ENCODE measurements around the gene TLX2.

The TLX2 gene

DNA sequence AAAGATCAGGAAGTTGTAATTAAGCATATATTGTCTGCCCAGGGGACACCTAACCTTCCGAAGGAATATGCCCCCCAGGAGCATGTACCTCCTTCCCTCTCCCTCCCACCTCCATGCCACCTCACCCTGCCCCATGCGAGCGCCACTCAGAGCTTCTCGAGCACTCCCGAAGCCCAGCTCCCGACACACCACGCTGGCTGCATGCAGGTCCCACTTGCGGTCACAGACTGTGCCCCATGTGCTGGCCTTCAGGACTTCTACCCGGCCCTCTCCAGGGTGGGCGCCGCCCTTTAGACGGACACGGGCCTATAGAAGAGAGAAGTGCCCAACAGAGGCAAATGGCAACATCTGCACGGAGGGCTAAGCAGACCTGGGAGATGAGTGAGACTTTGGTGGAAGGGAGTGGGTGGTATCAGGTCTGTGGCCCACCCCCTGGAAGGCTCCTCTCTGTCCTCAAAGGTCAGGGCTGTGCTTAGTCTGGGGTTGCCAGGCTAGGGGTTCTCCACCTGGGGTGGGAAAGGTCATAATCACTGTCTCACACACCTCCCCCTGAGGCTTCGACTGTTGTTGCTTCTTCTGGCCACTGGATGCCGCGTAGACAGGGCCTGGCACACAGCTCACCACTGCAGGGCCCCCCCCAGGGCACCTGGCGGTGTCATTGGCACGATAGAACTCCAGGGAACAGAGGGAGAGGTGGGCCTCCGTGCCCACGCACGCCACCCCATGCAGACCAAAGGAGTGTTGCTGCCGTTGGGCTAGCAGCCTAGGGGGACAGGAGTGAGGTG lies 22.1 kb downstream of the TLX2 start:
- DNase-seq = no peak

DNA sequence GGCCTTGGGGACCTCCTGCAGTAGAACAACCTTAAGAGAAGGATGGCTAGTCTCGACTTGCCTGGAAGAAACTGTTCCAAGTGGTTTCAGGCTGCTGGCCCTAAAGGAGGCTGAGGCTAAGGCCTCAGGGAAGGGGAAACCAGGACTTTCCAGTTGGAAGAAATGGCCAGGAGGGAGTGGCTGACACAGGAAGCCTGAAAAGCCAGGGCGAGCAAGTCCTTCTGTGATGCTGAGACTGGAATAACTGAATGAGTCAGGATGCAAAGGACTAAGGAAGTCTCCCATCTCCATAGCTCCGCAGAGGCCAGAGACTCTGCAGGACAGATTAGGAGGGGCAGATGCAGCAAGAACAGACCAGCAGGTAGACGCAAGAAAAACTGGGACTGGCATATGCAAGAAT lies 22.9 kb downstream of the TLX2 start:
- no peak for DNase-seq

DNA sequence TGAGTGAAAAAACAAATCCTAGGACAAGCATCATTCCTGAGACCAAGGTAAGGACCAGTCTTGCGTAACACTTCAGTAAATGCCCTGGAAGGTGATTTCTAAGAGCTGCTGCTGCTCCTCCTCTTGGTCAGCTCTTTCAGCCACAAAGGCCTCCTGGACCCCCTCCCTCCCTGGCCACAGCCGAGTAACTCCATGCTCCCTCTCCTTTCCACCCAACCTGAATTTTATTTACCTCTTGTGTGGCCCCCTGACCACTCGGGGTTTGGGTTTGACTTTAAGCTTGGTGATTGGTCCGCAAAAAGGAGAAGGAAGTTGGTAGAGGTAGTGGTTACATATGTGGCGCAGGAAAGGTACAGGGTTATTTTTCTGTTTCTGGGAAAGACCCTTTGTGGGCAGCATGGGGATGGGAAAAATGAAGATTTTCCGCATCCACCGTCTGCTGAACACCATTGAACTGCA lies 24.7 kb downstream of the TLX2 start:
- DNase-seq = no peak

DNA sequence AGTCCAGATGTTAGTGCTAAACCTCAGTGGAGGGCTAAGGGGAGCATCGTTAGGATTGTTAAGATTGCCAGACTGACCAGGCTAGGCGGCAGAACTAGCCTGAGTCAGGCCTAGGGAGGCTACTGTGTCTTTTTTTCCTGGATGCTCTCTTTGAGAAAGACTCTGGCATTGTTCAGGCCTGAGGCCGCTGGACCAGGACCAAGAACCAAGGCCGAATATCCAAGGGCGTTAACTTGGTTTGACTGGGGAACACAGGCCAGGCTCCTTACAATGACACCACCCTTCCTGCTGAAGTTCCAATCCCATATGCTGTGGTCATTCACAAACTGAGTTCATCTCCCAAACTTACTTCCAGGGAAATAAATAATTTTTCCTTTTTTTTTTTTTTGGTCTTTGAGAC lies 26.0 kb downstream of the TLX2 start:
- DNase-seq = no peak

DNA sequence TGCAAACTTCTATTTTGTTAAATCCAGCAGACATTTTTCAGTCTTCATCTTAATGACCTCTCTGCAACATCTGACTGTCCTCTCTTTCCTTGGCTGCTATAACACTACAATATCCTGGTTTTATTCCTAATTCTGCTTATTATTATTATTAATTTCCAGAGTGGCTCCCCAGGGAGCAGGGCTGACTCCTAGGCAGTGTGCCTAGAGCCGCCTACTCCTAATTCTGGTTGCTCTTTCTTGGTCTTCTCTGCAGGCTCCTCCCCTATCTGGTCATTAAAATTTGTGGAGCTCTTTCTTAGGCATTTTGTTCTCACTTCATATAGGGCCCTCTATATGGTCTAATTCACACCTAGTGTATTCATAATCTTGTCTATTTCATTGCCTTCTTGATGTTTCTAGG lies 28.7 kb downstream of the TLX2 start:
- DNase-seq = no peak

DNA sequence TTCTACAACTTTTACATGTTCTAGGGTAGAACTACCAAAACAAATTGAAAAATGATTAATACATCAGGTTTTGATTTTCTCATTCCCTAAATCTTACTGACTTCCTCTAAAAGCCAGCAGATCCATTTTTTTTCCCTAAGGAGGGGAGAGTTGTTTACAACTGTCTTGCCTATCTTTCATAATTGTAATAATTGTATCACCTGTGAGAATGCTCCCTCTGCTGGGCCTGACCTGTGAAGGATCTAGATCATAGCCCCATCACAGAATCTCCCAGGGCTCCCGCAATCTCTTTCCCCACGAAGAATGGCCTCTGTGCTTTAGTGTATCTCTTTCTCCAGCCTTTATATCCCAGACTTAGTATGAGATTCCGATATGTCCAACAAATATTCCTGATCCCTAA lies 30.4 kb downstream of the TLX2 start:
- DNase-seq = peak in 1 of 2 experiments; percentile 15

DNA sequence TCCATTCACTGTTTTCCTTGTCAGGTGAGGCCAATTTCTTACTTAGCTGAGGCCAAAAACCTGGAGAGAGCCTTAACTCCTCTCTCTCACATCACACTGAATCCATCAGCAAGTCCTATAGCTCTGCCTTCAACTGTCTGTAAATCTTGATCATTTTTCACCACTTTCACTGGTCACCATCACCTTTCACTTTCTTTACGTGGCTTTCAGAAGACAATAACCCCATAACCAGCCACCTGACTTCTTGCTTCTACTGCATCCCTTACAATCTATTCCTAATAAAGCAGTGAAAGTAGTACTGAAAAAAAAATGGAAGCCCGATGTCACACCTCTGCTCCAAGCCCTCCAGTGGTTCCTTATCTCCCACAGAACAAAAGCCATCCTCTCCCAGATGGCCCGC lies 31.8 kb downstream of the TLX2 start:
- no peak for DNase-seq

DNA sequence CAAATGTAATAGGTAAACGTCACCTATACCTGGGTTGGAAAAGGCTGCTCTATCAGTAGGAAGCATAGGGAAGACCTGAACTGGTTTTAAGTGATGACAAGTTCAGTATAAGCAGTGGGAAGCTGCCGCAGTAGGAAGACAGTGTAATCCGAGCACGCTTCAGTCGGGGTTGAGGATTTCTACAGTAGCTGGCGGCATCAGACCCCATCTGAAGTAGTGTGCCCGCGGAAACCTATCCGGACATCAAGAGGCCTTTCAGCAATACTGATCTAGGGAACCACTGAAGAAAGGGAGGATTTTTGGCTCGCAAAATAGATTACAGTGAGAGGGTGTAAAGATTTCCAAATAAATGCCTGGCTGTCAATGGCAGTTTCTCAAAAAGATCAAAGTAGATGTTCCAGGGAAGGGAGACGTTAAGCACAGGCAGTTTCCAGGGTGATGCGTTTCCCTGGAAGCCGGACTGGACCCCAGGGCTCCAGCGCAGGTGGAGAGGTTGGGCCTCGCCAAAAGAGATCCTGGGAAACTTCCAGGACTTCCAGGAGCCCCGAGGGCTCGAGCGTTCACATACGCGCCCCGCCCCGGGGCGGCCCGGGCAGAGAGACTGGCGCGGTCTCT lies 34.1 kb downstream of the TLX2 start:
- no peak for DNase-seq

DNA sequence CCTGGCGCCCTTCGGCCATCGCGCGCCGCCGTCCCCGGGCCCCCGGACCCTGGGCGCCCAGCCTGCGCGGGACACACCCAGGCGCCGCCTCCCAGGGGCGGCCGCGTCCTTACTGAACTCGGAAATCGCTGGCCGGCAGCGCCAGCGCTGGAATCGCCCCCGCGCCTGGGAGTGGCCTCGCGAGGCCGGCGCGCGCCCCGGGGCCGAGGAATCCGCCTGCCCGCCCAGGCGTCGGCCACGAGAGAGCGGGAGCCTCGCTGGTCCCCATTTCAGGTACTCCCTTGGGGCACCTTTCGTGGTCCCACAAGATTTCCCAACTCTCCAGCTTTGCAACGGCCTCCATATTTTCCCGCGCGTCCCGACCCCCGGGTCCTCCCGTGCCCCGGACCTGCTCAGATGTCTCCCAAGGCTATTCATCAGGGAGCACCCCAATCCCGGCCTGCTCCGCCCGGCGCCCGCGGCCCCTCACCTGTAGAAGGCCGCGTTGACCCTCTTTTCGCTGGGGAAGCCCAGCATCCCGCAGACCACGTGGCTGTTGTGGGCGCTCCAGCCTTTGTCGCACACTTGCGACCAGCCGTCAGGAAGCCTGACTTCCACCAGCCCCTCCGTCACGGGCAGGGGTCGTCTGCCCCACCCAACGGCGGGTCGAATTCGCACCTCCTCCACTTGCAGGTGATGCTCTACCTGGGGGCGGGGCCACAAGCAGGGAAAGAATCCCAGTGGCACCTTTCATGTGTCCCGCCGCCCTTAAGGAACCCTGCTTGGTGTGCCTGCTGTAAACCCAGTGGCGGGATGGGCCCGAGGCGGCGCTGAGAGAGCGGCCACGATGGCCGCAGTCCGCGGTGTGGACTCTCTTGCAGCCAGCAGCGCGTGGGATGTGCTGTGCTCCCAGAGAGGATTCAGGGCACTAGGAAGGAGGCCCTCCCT lies 34.9 kb downstream of the TLX2 start:
- peak; percentile 40 to 63 for DNase-seq

DNA sequence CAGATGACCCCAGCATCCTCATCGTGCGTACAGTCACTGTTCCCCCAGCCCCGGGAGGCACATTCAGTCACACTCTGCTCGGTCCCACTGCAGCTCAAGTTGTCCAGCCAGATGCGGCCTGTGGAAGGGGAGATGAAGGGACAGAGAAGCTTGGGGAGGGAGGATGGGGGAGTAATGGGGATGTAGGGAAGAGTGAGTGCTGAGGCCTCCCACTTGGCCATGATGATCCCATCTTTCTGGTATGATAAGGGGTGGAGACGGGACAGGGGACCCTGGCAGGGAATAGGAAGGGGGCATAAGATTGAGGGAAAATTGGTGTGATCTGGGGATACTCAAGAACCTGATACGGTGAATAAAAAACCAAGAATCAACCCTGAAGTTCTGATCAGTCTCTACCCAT lies 36.0 kb downstream of the TLX2 start:
- no peak for DNase-seq

DNA sequence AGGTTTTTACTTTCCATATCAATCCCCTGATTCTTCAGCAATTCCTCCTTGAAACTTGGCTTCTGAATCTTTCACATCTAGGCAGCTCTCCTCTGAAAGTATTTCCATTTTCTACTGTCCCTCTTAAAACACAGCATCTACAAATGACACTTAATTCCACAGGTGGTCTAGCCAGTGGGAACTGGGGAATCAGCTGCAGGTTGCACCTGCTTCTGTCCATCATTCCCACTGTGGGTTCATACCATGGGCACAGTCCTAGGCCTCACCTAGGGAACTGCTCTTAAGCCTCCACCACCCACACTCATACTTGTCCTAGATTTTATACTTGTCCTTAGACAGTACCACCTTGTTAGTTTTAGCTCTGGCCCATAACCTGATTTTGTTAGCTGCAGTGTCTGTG lies 37.3 kb downstream of the TLX2 start:
- DNase-seq = no peak

DNA sequence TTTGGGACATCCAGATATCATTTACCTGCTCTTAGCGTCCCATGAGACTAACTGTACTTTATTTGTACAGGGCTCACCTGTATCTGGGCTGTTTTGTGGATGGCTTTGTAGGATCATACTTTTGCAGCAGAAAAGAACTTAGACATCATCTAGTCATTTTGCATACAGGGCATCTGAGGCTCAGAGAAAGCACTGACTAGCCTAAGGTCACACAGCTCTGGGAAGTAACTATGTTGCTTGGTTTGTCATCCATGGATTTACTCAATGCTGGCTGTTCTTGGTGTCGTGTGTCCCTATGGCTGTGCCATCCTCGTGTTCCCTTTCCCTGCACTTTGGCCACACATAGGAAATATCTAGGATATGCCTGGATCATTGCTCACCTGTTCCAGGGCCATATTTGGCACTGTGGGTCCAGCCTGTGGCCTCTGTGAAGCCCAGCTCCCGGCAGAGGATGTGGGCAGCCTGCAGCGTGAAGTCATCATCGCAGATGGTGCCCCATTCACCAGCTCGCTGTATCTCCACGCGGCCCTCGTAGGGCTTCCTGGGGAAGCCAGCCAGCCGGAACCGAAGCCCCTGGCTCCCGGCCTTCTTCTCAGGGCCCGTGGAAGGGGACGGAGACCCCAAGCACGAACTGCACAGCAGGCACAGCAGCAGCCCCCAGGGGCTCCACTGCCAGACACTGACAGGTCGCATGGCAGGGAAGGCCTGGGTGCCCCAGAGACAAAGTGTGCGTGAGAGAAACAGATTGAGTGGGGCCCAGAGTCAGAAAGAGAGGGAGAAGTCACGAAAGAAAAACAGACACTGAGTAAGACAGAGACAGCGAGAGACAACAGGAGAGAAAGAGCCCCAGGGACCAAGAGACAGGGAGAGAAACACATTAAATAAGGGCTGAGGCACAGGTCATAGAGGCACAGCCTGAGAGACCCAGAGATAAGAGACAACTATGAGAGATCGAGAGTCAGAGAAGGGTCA lies 38.0 kb downstream of the TLX2 start:
- DNase-seq = no peak

DNA sequence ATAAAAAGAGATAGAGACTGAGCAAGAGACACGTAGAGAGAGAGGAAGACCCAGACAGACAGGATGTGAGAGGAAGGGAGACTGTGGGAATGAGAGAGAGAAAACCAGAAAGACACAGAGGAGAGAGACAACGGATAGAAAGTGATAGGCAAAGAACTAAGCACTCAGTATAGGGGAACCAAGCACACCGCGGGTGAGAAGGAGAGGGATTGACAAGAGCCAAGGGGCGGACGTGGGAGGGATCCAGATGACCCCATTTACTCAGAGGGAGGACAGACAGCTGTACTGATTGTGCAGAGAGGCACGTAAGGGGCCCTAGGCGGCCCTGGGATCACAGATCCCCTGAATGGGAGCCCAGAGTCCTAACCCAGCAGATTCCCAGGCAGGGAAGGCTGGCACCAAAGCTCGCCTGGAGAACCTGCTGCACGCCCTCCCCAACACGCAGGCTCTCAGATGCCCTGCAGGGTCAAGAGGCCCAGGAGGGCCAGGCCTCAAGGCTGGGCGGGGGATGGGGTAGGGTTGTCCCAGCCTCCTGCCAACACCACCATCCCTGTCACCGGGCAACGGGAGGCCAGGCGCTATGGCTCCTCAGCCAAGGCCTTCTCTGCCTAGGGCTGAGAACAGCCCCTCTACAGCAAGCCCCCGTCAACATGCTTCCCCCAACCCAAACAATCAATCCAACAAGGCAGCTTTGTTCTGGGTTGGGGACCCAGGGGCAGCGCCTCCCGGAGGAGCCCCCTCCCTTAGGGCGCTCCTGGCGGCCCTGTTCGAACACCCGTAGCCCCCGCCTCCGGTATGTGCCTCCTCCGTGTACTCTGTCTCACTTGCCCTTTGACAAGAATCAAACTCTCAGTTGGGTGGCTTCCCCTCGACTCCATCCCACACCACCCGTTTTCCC lies 38.9 kb downstream of the TLX2 start:
- no peak for DNase-seq

DNA sequence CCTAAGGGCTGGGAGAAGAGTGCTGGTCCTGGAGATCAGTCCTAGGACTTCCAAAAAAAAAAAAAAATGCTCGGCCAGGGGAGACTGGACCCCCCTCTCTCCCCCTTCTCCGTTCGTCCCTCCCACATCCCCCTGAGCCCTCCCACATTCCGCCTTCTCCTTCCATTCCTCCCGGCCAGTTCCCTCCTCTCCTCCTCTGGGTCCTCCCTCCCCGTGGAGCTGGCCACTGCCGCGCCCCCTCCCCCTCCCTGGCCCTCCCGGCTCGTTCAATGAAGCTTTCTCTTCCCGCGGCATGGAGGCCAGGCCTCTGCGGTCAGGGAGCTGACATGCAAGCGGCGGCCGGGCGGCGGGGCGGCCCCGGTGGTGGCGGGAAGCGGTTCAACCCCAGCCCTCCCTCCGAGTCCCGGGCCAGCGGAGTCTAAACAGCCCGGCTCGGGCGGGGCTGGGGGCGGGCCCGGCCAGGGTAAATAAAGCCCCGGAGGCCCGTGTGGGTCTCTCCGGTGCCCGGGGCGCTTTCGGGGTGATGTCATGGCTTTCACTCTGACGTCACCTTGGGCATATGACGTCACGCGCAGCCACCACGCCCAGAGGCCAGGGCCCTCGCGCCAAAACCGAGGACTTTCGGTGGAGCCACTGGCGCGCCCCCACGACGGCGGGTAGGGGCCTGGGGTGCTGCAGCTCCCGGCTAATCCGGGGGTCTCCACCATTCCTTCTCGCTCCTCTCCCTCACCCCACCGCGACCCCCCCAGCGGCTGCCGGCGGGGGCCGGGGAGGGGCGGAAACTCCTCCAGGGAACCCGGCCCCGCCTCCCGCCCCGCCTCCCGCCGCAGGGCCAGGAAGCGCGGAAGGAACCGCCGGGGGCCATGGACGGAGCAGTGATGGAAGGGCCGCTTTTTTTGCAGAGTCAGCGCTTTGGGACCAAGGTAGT lies 39.9 kb downstream of the TLX2 start, which contains the start of the genes DOK1 and LOXL3:
DOK1 (plus strand) TSS at position 829 of the 928 bp plus-strand sequence; CDS start at position 864, 35 bp downstream.
LOXL3 (minus strand) TSS at position 51 of the 928 bp plus-strand sequence. CDS start 1,308 bp downstream, outside the sequence.
- DNase-seq = peak; percentile 52 to 69

DNA sequence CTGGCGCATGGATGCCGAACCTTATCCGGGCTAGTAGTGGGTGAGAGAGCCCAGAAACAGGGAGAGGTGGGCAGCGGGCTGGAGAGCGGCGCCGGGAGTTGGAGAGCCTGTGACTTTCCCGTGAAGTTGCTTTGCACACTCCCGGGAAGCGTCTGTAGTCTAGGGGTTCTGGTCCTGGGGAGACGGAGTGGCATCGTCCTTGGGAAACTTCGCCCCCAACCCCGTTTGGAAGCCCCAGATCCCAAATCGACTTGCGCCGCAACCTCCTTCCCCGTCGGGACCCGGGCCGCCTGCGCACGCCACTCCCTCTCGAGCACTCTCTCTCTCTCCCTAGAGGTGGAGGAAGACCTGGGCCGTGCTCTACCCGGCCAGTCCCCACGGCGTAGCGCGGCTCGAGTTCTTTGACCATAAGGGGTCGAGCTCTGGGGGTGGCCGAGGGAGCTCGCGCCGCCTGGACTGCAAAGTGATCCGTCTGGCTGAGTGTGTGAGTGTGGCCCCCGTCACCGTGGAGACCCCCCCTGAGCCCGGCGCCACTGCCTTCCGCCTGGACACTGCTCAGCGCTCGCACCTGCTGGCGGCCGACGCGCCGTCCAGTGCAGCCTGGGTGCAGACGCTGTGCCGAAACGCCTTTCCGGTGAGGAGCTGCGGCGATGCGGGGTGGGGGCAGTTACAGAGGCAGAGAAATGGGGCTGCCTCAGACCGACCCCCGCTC lies 40.7 kb downstream of the TLX2 start:
- no peak for DNase-seq

DNA sequence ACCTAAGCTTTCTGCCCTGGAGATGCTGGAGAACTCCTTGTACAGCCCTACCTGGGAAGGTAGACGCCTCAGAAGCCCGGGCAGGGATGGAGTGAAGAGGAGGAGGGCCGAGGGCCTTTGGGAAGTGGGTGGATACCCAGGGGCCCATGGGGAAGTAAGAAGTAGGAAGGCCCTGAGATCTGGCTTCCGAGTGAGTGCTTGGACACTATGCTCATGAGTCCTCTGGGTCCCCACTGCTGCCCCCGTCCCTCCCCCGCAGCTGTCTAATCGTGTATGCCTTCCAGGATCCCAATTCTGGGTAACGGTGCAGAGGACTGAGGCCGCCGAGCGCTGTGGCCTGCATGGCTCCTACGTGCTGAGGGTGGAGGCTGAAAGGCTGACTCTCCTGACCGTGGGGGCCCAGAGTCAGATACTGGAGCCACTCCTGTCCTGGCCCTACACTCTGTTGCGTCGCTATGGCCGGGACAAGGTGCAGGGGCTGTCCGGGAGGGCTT lies 41.4 kb downstream of the TLX2 start:
- DNase-seq = no peak

DNA sequence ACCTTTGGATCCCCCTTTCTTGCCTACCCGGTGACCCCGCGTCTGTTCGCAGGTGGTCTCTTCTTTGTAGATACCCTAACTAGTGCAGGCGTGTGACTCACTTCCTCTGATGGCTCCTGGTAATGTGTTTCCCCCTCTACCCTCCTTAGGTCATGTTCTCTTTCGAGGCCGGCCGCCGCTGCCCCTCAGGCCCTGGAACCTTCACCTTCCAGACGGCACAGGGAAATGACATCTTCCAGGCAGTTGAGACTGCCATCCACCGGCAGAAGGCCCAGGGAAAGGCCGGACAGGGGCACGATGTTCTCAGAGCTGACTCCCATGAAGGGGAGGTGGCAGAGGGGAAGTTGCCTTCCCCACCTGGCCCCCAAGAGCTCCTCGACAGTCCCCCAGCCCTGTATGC lies 41.9 kb downstream of the TLX2 start:
- DNase-seq = no peak

DNA sequence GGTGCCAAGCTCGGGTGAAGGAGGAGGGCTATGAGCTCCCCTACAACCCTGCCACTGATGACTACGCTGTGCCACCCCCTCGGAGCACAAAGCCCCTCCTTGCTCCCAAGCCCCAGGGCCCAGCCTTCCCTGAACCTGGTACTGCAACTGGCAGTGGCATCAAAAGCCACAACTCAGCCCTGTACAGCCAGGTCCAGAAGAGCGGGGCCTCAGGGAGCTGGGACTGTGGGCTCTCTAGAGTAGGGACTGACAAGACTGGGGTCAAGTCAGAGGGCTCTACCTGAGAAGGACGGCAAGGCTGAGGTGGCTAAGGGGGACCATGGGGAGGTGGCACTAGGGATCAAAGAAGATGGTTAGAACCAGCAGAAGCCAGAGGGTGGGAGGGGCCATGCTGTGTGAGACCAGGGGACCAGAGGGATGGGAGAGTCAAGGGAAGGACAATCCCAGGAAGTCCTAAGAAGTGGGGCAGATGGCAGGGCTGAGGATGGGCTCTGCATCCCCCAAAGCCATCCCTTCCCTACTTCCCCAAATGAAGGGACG lies 42.7 kb downstream of the TLX2 start:
- DNase-seq = no peak

Measured in NCI-H1930 (cell line).